Epithelial cell of alveolus of lung (primary cell): ENCODE results near the gene ZNF473. TPM values are rescaled to one million over a fixed set of nuclear protein-coding genes. Genes with fewer than 3 reads are reported as not detected.

Source experiments
- total RNA-seq: library from RNA; depleted of rRNA; stranded (reverse); fragments of >200 nt; gene quantifications from 2 replicates; pipeline ENCODE4 v1.2.1, GENCODE V29; 2015

ZNF473 gene
- 8.1 and 9.9 TPM in 2 replicates for total RNA-seq

GRCh38 chr19:50025794-50026549, at the start of gene ZNF473:
Gene ZNF473 (plus strand): TSS chr19:50026005. CDS start chr19:50031083, 5,078 bp downstream.

GRCh38 chr19:50025022-50025793, 597 bp upstream of the ZNF473 start, which contains the start of gene VRK3:
Gene VRK3 (minus strand): TSS chr19:50025372. CDS start chr19:50016162, 9,210 bp downstream.

Other genes with a start within 250 kb of the ZNF473 start
- 21.5 and 30.1 TPM in 2 replicates for gene FUZ, start 212.7 kb upstream of the ZNF473 start, total RNA-seq
- gene MED25, start 207.7 kb upstream of the ZNF473 start, total RNA-seq: 21.1 and 32.3 TPM in 2 replicates
- gene PTOV1, start 174.8 kb upstream of the ZNF473 start, total RNA-seq: 94.0 and 139 TPM in 2 replicates
- 29.1 and 52.8 TPM in 2 replicates for gene PNKP, start 158.4 kb upstream of the ZNF473 start, total RNA-seq
- gene AKT1S1, start 148.7 kb upstream of the ZNF473 start, total RNA-seq: 25.7 and 38.6 TPM in 2 replicates
- 22.5 TPM in 2 replicates for gene TBC1D17, start 148.3 kb upstream of the ZNF473 start, total RNA-seq
- 1.3 TPM in 1 of 2 replicates, not detected in the other for gene IL4I1, start 129.1 kb upstream of the ZNF473 start, total RNA-seq
- gene ATF5, start 96.8 kb upstream of the ZNF473 start, total RNA-seq: 4.5 and 15.4 TPM in 2 replicates
- 25.5 and 46.2 TPM in 2 replicates for gene NUP62, start 96.5 kb upstream of the ZNF473 start, total RNA-seq
- gene SIGLEC11, start 64.8 kb upstream of the ZNF473 start, total RNA-seq: not detected in 2 replicates
- gene VRK3, start 633 bp upstream of the ZNF473 start, total RNA-seq: 22.5 and 26.8 TPM in 2 replicates
- gene IZUMO2, start 137.3 kb downstream of the ZNF473 start, total RNA-seq: 0.65 TPM in 1 of 2 replicates, not detected in the other
- 0.65 TPM in 1 of 2 replicates, not detected in the other for gene MYH14, start 177.6 kb downstream of the ZNF473 start, total RNA-seq